NCI-H748 (cell line): ENCODE results near the gene MLN.

ENCODE experiments used
- DNase-seq: peaks from one replicate; lab custom pipeline; 2025; ENCODE audit not compliant: unreplicated experiment; lab: John Stamatoyannopoulos, UW

Gene MLN

GRCh38 chr6:33756211-33756954, 47.4 kb downstream of the MLN start:
- no peak for DNase-seq

- DNase-seq, result peak; percentile 63
These were observed 48.5 kb downstream of the MLN start for GRCh38 chr6:33755070-33755869.

GRCh38 chr6:33754222-33754621, 49.6 kb downstream of the MLN start:
- peak; percentile 32 for DNase-seq

- DNase-seq, result no peak
These were observed 51.2 kb downstream of the MLN start for GRCh38 chr6:33752646-33753015.

GRCh38 chr6:33751771-33752645, 51.8 kb downstream of the MLN start:
- DNase-seq, result peak; percentile 91

GRCh38 chr6:33750244-33750991, 53.4 kb downstream of the MLN start:
- DNase-seq, result no peak

- DNase-seq, result no peak
These were observed 54.4 kb downstream of the MLN start for GRCh38 chr6:33749401-33749800.

- no peak for DNase-seq
These were observed 55.0 kb downstream of the MLN start for GRCh38 chr6:33748841-33749240.

GRCh38 chr6:33747823-33748222, 56.0 kb downstream of the MLN start:
- DNase-seq, result no peak

GRCh38 chr6:33746651-33747100, 57.1 kb downstream of the MLN start, which contains the start of gene IP6K3:
Gene IP6K3, minus strand, starts transcription at chr6:33746905. Its CDS starts 11,429 bp downstream, at chr6:33735476.
- no peak for DNase-seq

GRCh38 chr6:33746036-33746600, 57.7 kb downstream of the MLN start:
- no peak for DNase-seq

- no peak for DNase-seq
These were observed 58.3 kb downstream of the MLN start for GRCh38 chr6:33745548-33745947.

GRCh38 chr6:33744895-33745546, 58.8 kb downstream of the MLN start:
- DNase-seq, result peak; percentile 34
